ENCODE data around the gene HDAC4.
A peak's percentile ranks its signal among the peaks of the same experiment; 100 is the strongest.

The HDAC4 gene

GRCh38 chr2:239116456-239117246 lies 284.2 kb downstream of the HDAC4 start:
- DNase-seq, result no peak

GRCh38 chr2:239115616-239116015 lies 285.2 kb downstream of the HDAC4 start:
- no peak for DNase-seq

- DNase-seq, result no peak
Observed at GRCh38 chr2:239114616-239115265, 286.1 kb downstream of the HDAC4 start.

- no peak for DNase-seq
Observed at GRCh38 chr2:239114119-239114581, 286.7 kb downstream of the HDAC4 start.

GRCh38 chr2:239113615-239114014 lies 287.2 kb downstream of the HDAC4 start:
- no peak for DNase-seq

GRCh38 chr2:239113171-239113570 lies 287.6 kb downstream of the HDAC4 start:
- DNase-seq, result no peak

GRCh38 chr2:239112127-239112774 lies 288.6 kb downstream of the HDAC4 start:
- no peak for DNase-seq

GRCh38 chr2:239111401-239112100 lies 289.3 kb downstream of the HDAC4 start:
- DNase-seq, result peak in 1 of 56 donors; percentile 22

GRCh38 chr2:239110595-239111048 lies 290.2 kb downstream of the HDAC4 start:
- DNase-seq, result no peak

GRCh38 chr2:239109928-239110545 lies 290.8 kb downstream of the HDAC4 start:
- DNase-seq, result no peak

- no peak for DNase-seq
Observed at GRCh38 chr2:239109041-239109927, 291.5 kb downstream of the HDAC4 start.

GRCh38 chr2:239108459-239108858 lies 292.4 kb downstream of the HDAC4 start:
- DNase-seq, result no peak

GRCh38 chr2:239107936-239108335 lies 292.9 kb downstream of the HDAC4 start:
- DNase-seq, result no peak

GRCh38 chr2:239106966-239107365 lies 293.9 kb downstream of the HDAC4 start:
- no peak for DNase-seq

- DNase-seq, result peak in 50 of 56 donors; percentile 16 to 87 (median 67)
Observed at GRCh38 chr2:239106314-239106908, 294.4 kb downstream of the HDAC4 start.

GRCh38 chr2:239105234-239105633 lies 295.6 kb downstream of the HDAC4 start:
- DNase-seq, result no peak

GRCh38 chr2:239104800-239105199 lies 296.0 kb downstream of the HDAC4 start:
- DNase-seq, result no peak

- DNase-seq, result peak in 27 of 56 donors; percentile 7 to 67 (median 24)
Observed at GRCh38 chr2:239103125-239104098, 297.4 kb downstream of the HDAC4 start.

All from nucleus accumbens (tissue), 56 donors.